ENCODE results near the gene CABCOCO1.

GRCh38 chr10:61805091-61805490 lies 142.4 kb downstream of the CABCOCO1 start:
- TF ChIP-seq SMC3 (IDR thresholded peaks at IDR 0.05; ENCODE audit: borderline replicate concordance, low read length) = no peak
- TF ChIP-seq CTCF (IDR thresholded peaks at IDR 0.05 in 2 of 3, conservative IDR thresholded peaks at IDR 0.05 in 1 of 3; ENCODE audit: control insufficient read depth in 2 of 3, extremely low read depth in 1 of 3, insufficient read depth in 1 of 3, low read depth in 3 of 3, low read length in 3 of 3) = no peak
- no peak for TF ChIP-seq TBL1XR1 (IDR thresholded peaks at IDR 0.05; ENCODE audit: low read depth, low read length)
- no peak for TF ChIP-seq ZSCAN29 (IDR thresholded peaks at IDR 0.05)
- TF ChIP-seq HCFC1 (IDR thresholded peaks at IDR 0.05; ENCODE audit: low read length) = no peak
- no peak for TF ChIP-seq STAT3 (IDR thresholded peaks at IDR 0.05; ENCODE audit: low read depth, low read length)
- no peak for TF ChIP-seq SUZ12 (IDR thresholded peaks at IDR 0.05; ENCODE audit: unreplicated experiment)
- no peak for TF ChIP-seq SIN3A (IDR thresholded peaks at IDR 0.05; ENCODE audit: low read depth, low read length)
- TF ChIP-seq POLR2A (IDR thresholded peaks at IDR 0.05; ENCODE audit: low read depth, low read length) = no peak
- no peak for TF ChIP-seq ZBED1 (IDR thresholded peaks at IDR 0.05; ENCODE audit: borderline replicate concordance)
- TF ChIP-seq CHD1 (IDR thresholded peaks at IDR 0.05; ENCODE audit: low read depth, low read length) = no peak
